ENCODE data around the gene KCNQ2. TPM values are rescaled to one million over a fixed set of nuclear protein-coding genes. Genes with fewer than 3 reads are reported as not detected.

The KCNQ2 gene
- total RNA-seq, 4 donors from 2014 or later: 0.76 TPM; not detected in 3

GRCh38 chr20:63374504-63374903, 98.0 kb downstream of the KCNQ2 start:
- no peak overlapping the region for H3K27ac ChIP-seq
- TF ChIP-seq POLR2A (IDR thresholded peaks at IDR 0.05) (no peak), CTCF (IDR thresholded peaks at IDR 0.05) (no peak), EP300 (IDR thresholded peaks at IDR 0.05) (no peak), POLR2AphosphoS5 (IDR thresholded peaks at IDR 0.05) (no peak)
- no peak for DNase-seq (ENCODE audit: low spot score in 2 of 2)
- H3K4me1 ChIP-seq: no peaks in the 10 kb centered on the region
- no peaks in the 10 kb centered on the region for H3K36me3 ChIP-seq
- peaks cover 97% of the 10 kb centered on the region for H3K27me3 ChIP-seq
- WGBS: 71% methylated on average over 7 of the region's 12 CpGs
- H3K4me3 ChIP-seq: no peak overlapping the region
- no peaks in the 10 kb centered on the region for H3K9me3 ChIP-seq

- 80% methylated on average over 16 of the region's 19 CpGs for WGBS
- Histone ChIP-seq H3K27ac (no peak overlapping the region), H3K9me3 (no peaks in the 10 kb centered on the region), H3K27me3 (peaks cover 92% of the 10 kb centered on the region), H3K36me3 (no peaks in the 10 kb centered on the region), H3K4me1 (no peaks in the 10 kb centered on the region), H3K4me3 (no peak overlapping the region)
- no peak for DNase-seq (ENCODE audit: low spot score in 2 of 2)
- TF ChIP-seq POLR2AphosphoS5 (IDR thresholded peaks at IDR 0.05): no peak
- no peak for TF ChIP-seq CTCF (IDR thresholded peaks at IDR 0.05)
- no peak for TF ChIP-seq EP300 (IDR thresholded peaks at IDR 0.05)
- no peak for TF ChIP-seq POLR2A (IDR thresholded peaks at IDR 0.05)
Observed at GRCh38 chr20:63373996-63374395, 98.5 kb downstream of the KCNQ2 start.

- H3K4me3 ChIP-seq: no peak overlapping the region
- TF ChIP-seq POLR2AphosphoS5 (IDR thresholded peaks at IDR 0.05): no peak
- TF ChIP-seq EP300 (IDR thresholded peaks at IDR 0.05): no peak
- DNase-seq (ENCODE audit: low spot score in 2 of 2): no peak
- no peaks in the 10 kb centered on the region for H3K36me3 ChIP-seq
- peaks cover 88% of the 10 kb centered on the region for H3K27me3 ChIP-seq
- H3K27ac ChIP-seq: no peak overlapping the region
- H3K4me1 ChIP-seq: no peaks in the 10 kb centered on the region
- H3K9me3 ChIP-seq: no peaks in the 10 kb centered on the region
- WGBS: 68% methylated on average over 20 of the region's 34 CpGs
Observed at GRCh38 chr20:63372971-63373885, 99.2 kb downstream of the KCNQ2 start.

- WGBS: 59% methylated on average over 21 of the region's 28 CpGs
- DNase-seq (ENCODE audit: low spot score in 2 of 2): no peak
- no peaks in the 10 kb centered on the region for H3K4me1 ChIP-seq
- TF ChIP-seq EP300 (IDR thresholded peaks at IDR 0.05) (no peak), POLR2A (IDR thresholded peaks at IDR 0.05) (no peak), POLR2AphosphoS5 (IDR thresholded peaks at IDR 0.05) (no peak), CTCF (IDR thresholded peaks at IDR 0.05) (no peak)
- H3K4me3 ChIP-seq: no peak overlapping the region
- H3K9me3 ChIP-seq: no peaks in the 10 kb centered on the region
- H3K36me3 ChIP-seq: no peaks in the 10 kb centered on the region
- H3K27ac ChIP-seq: no peak overlapping the region
- H3K27me3 ChIP-seq: peaks cover 87% of the 10 kb centered on the region
Observed at GRCh38 chr20:63371291-63371865, 101.1 kb downstream of the KCNQ2 start.

GRCh38 chr20:63370618-63371187, 101.8 kb downstream of the KCNQ2 start:
- no peaks in the 10 kb centered on the region for H3K4me1 ChIP-seq
- TF ChIP-seq EP300 (IDR thresholded peaks at IDR 0.05): no peak
- TF ChIP-seq CTCF (IDR thresholded peaks at IDR 0.05): no peak
- no peak for TF ChIP-seq POLR2AphosphoS5 (IDR thresholded peaks at IDR 0.05)
- no peak for TF ChIP-seq POLR2A (IDR thresholded peaks at IDR 0.05)
- H3K36me3 ChIP-seq: no peaks in the 10 kb centered on the region
- H3K27ac ChIP-seq: no peak overlapping the region
- no peak overlapping the region for H3K4me3 ChIP-seq
- WGBS: 13% methylated on average over 7 of the region's 21 CpGs
- no peak for DNase-seq (ENCODE audit: low spot score in 2 of 2)
- no peaks in the 10 kb centered on the region for H3K9me3 ChIP-seq
- peaks cover 87% of the 10 kb centered on the region for H3K27me3 ChIP-seq
